GM12873 (cell line): Measurements from ENCODE around the gene CORO2B.

Experiments used
- CTCF ChIP-seq: IDR thresholded peaks from 2 replicates; pipeline ENCODE4 v1.5.1; 2012; ENCODE audit warnings: low read depth, mild to moderate bottlenecking, moderate library complexity, low read length, control low read depth; ENCODE audit not compliant: insufficient read depth; ENCODE audit errors: missing control alignments

CORO2B gene

DNA sequence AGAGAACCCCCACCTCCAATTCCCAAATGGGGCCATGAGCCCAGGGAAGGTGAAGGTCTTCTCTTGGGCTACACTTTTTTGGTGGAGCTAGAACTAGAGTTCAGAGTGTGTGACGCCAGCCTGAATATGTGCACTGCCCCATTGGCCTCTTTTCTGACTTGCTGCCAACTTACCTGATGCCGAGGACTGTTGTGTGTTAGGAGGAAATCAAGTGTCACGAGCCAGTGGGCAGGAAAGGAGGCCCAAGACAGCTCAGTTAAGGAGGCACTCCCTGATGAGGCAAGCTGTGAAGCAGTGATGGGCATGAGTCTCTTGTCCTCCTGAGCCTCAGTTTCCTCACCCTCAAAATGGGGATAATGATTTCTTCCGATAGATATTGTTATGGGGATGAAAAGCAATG lies 134.1 kb downstream of the CORO2B start:
- no peak for TF ChIP-seq CTCF

- no peak for TF ChIP-seq CTCF
Observed at GRCh38 chr15:68713874-68714273, 135.1 kb downstream of the CORO2B start.

- TF ChIP-seq CTCF: no peak
Observed at GRCh38 chr15:68715111-68715510, 136.3 kb downstream of the CORO2B start.

DNA sequence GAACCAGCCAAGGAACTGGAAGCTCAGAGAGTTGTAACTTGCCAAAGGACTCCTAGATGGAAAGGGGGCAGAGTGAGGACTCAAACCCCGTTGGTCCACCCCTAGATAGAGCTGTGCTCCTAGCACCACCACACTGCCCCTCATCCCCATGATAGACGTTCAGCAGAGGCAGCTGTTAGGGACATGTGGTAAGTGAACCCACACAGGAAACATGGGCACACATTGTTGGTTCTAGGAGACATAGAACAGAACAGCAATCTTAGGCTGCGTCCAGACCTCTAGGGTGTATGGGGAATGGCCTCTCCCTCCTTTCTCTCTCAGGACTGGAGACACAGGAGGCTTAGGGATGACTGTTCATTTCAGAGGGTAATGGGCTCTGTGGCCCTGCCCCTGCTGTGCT lies 139.2 kb downstream of the CORO2B start:
- no peak for TF ChIP-seq CTCF

DNA sequence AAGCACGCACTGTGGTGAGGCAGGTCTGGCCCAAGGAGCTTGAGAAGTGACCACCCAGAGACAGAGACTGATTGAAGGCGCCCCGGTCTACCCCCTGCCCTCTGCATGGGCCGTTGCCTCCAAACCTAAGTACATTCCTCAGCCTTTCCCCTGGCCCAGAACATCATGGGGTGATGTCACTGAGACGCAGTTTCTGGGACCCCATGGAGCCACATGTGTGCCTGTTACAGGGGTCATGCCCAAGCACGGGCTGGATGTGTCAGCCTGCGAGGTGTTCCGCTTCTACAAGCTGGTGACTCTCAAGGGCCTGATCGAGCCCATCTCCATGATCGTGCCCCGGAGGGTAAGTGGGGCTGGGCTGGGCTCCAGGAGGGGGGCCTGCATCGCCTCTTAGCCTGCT lies 139.7 kb downstream of the CORO2B start:
- no peak for TF ChIP-seq CTCF

- TF ChIP-seq CTCF: no peak
Observed at GRCh38 chr15:68719051-68719450, 140.3 kb downstream of the CORO2B start.

DNA sequence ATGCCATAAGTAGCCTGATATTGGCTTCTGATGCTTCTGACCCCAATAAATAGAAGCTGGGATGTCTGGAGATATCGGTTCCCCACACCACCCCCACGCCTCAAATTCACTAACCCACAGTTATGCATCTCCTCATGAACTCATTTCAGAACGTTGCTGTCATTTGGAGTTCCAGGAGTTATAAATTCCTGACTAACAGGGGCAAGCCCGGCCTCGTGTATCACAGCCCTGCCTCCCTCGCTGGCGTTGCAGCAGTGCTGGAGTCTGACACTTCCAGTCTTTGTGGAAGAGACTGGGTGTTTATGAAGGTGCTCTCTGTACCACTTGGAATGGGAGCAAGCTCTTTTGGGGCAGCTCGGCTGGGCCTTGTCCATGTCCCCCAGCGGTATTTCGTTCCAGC lies 140.9 kb downstream of the CORO2B start:
- TF ChIP-seq CTCF: no peak
